Gastroesophageal sphincter (tissue), 3 donors: ENCODE data around the gene FOXN3.

ENCODE experiments used
- POLR2A ChIP-seq, 2 donors: fragments of 450-650 bp; IDR thresholded peaks; one replicate each; pipeline ENCODE4 v1.6.1; 2017; ENCODE audit warnings: antibody characterized with exemption in 2 of 2, mild to moderate bottlenecking in 2 of 2, moderate library complexity in 1 of 2
- POLR2AphosphoS5 ChIP-seq: sonication (generic); formaldehyde crosslinking; IDR thresholded peaks from one replicate; pipeline ENCODE4 v1.6.1; 2017; ENCODE audit warnings: antibody characterized with exemption
- TF ChIP-seq, protein P1 (sequence below), 4 experiments: fragments of 200-600 bp in 2 of 4; fragments of 450-650 bp in 2 of 4; sonication (generic) in 1 of 4; IDR thresholded peaks; one replicate each; pipeline ENCODE4 v1.5.1; 2017 to 2019; ENCODE audit warnings: antibody characterized with exemption in 4 of 4, mild to moderate bottlenecking in 2 of 4, moderate library complexity in 2 of 4

DNA sequence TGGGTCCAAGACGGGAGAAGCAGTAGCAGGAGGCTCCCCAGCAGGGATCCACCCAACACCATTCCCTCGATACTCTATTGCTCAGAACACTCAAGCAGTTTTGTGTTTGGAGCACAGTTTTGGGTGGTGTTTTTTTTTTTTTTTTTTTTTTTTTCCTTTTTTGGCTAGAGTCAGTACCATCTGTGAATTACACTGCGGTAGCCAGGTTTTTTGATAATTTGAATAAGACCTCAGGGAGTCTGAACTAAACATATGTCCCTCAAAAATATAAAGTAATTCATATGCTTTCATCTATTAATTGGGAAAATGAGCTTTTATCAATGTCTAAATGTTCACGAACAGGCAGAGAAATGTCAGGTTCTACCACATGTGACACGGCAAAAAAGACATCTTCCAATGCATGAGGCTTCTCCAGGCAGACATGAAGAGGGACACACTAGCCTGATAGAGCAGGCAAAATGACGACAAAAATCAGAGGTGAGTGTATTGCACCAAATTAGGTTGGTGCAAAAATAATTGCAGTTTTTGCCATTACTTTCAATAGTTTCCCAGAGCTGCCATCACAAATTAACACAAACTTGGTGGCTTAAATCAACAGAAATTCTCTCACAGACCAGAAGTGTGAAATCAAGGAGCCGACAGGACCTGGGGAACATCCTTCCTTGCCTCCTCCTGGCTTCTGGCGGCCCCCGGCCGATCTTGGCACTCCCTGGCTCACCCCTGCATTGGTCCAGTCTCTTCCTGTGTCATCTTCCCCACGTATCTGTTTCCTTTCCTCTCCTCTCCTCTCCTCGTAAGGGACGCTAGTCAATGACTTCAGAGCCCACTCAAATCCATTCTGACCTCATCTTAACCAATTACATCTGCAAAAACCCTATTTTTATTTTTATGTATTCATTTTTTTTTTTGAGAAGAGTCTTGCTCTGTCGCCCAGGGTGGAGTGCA lies 33.9 kb downstream of the FOXN3 start:
- no peak for TF ChIP-seq POLR2AphosphoS5
- TF ChIP-seq POLR2A (IDR thresholded peaks at IDR 0.05): no peak
- TF ChIP-seq, protein P1, sequence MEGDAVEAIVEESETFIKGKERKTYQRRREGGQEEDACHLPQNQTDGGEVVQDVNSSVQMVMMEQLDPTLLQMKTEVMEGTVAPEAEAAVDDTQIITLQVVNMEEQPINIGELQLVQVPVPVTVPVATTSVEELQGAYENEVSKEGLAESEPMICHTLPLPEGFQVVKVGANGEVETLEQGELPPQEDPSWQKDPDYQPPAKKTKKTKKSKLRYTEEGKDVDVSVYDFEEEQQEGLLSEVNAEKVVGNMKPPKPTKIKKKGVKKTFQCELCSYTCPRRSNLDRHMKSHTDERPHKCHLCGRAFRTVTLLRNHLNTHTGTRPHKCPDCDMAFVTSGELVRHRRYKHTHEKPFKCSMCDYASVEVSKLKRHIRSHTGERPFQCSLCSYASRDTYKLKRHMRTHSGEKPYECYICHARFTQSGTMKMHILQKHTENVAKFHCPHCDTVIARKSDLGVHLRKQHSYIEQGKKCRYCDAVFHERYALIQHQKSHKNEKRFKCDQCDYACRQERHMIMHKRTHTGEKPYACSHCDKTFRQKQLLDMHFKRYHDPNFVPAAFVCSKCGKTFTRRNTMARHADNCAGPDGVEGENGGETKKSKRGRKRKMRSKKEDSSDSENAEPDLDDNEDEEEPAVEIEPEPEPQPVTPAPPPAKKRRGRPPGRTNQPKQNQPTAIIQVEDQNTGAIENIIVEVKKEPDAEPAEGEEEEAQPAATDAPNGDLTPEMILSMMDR (IDR thresholded peaks at IDR 0.05): no peak
